K562 (cell line): ENCODE measurements around the gene TREH. TPM values are rescaled to one million over a fixed set of nuclear protein-coding genes. Genes with fewer than 3 reads are reported as not detected.

Experiments
- HCFC1 ChIP-seq: IDR thresholded peaks from 2 replicates; pipeline ENCODE4 v1.6.1; 2012; ENCODE audit warnings: low read depth, low read length, improper control_type of control experiment
- MEF2D ChIP-seq: conservative IDR thresholded peaks from 2 replicates; pipeline ENCODE4 v1.6.1; 2016; ENCODE audit warnings: low read depth, missing genetic modification characterization, missing compliant biosample characterization
- MTF1 ChIP-seq: fragments of 250-450 bp; sonication (Bioruptor Pico); IDR thresholded peaks from 2 replicates; pipeline ENCODE4 v1.9.0; 2021; ENCODE audit warnings: moderate library complexity, mild to moderate bottlenecking, inconsistent platforms, borderline replicate concordance
- NFRKB ChIP-seq: fragments of 450-650 bp; IDR thresholded peaks from 2 replicates; pipeline ENCODE4 v1.6.1; 2016; ENCODE audit warnings: low read depth
- SRSF7 ChIP-seq: fragments of 200-400 bp; formaldehyde crosslinking; optimal IDR thresholded peaks from 2 replicates; pipeline ENCODE3; 2017; ENCODE audit warnings: mild to moderate bottlenecking, low read depth, low read length
- SRSF9 ChIP-seq: fragments of 200-400 bp; formaldehyde crosslinking; IDR thresholded peaks from 2 replicates; pipeline ENCODE4 v1.6.1; 2017; ENCODE audit warnings: low read depth, low read length, borderline replicate concordance
- ZNF318 ChIP-seq, 2 experiments: fragments of 450-650 bp; IDR thresholded peaks; 2 replicates each; pipeline ENCODE4 v1.6.1; 2016; ENCODE audit warnings: mild to moderate bottlenecking in 2 of 2, borderline replicate concordance in 1 of 2, low read depth in 1 of 2, moderate library complexity in 1 of 2
- ZNF354B ChIP-seq: fragments of 250-450 bp; sonication (Bioruptor Pico); IDR thresholded peaks from 2 replicates; pipeline ENCODE4 v1.4.0; 2020
- ZNF561 ChIP-seq: fragments of 450-650 bp; formaldehyde crosslinking; conservative IDR thresholded peaks from 2 replicates; pipeline ENCODE4 v1.4.0; 2020; ENCODE audit warnings: mild to moderate bottlenecking, moderate library complexity
- ZNF609 ChIP-seq: sonication (generic); formaldehyde crosslinking; IDR thresholded peaks from 2 replicates; pipeline ENCODE4 v1.8.1; 2023; ENCODE audit warnings: missing genetic modification reagents, mild to moderate bottlenecking, borderline replicate concordance
- polyA plus RNA-seq, 8 experiments: library from polyadenylated mRNA; depleted of rRNA in 4 of 8; stranded (reverse) in 5 of 8; unstranded in 3 of 8; fragments of >200 nt; fragmentation: Nextera tagmentation in 2 of 8; fragmentation: Illumina TruSeq in 1 of 8; extraction: Ambion mirVana in 2 of 8; extraction: Trizol in 1 of 8; gene quantifications; 2 replicates each; pipeline versions ENCODE4 v1.2.1 to v1.2.3, GENCODE V29; 2011 to 2014; ENCODE audit warnings: inconsistent platforms in 1 of 8, missing spikeins in 1 of 8
- total RNA-seq, 7 experiments: library from RNA; depleted of rRNA in 6 of 7; stranded (reverse); fragments of >200 nt in 6 of 7; fragmentation: Illumina TruSeq in 2 of 7; extraction: Trizol in 2 of 7; gene quantifications; 2 replicates each; pipeline versions ENCODE4 v1.2.1 to v1.2.3, GENCODE V29; 2011 to 2021; ENCODE audit warnings: low replicate concordance in 1 of 7
- TF ChIP-seq, protein P1 (sequence below): sonication (generic); formaldehyde crosslinking; IDR thresholded peaks from 2 replicates; pipeline ENCODE4 v1.8.1; 2023; ENCODE audit warnings: mild to moderate bottlenecking, missing genetic modification reagents

The TREH gene
- total and polyA plus RNA-seq, 9 of the 15 experiments (the other 6 are each of a cell fraction or from before 2014, with no cell fraction given): 0.09 to 0.20 (median 0.11) TPM; not detected in 6

DNA sequence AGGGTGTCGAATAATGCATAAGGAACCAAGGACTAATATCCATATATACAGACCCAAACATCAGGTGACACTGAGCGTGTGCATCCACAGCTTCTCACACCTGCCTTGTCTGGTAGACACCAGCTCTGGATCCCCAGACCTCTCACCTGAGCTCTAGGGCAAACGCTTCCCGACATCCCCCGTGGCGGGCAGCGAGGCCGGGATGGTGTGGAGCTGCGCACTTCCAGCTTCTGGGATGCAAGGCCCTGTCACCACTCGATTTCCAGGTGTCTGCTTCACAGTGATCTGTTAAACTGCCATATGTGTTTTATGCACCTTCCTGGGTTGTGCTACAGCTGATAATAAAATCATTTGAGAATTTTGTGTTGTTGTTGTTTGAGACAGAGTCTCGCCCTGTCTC, 15.3 kb upstream of the TREH start (continued):
- TF ChIP-seq, protein P1, sequence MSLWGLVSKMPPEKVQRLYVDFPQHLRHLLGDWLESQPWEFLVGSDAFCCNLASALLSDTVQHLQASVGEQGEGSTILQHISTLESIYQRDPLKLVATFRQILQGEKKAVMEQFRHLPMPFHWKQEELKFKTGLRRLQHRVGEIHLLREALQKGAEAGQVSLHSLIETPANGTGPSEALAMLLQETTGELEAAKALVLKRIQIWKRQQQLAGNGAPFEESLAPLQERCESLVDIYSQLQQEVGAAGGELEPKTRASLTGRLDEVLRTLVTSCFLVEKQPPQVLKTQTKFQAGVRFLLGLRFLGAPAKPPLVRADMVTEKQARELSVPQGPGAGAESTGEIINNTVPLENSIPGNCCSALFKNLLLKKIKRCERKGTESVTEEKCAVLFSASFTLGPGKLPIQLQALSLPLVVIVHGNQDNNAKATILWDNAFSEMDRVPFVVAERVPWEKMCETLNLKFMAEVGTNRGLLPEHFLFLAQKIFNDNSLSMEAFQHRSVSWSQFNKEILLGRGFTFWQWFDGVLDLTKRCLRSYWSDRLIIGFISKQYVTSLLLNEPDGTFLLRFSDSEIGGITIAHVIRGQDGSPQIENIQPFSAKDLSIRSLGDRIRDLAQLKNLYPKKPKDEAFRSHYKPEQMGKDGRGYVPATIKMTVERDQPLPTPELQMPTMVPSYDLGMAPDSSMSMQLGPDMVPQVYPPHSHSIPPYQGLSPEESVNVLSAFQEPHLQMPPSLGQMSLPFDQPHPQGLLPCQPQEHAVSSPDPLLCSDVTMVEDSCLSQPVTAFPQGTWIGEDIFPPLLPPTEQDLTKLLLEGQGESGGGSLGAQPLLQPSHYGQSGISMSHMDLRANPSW: no peak
- no peak for TF ChIP-seq ZNF609 (CRISPR knock-in tag)
- no peak for TF ChIP-seq NFRKB
- TF ChIP-seq SRSF7: no peak
- no peak for TF ChIP-seq MEF2D (tag)
- TF ChIP-seq SRSF9: no peak
- no peak for TF ChIP-seq ZNF318 (IDR thresholded peaks at IDR 0.05; ENCODE audit: borderline replicate concordance in 1 of 2, low read depth in 1 of 2)
- no peak for TF ChIP-seq ZNF561
- TF ChIP-seq ZNF354B (CRISPR knock-in tag): no peak
- no peak for TF ChIP-seq HCFC1
- no peak for TF ChIP-seq MTF1 (CRISPR knock-in tag)
